Lower lobe of right lung (tissue), 2 donors: Measurements from ENCODE around the gene GSN. TPM values are rescaled to one million over a fixed set of nuclear protein-coding genes. Genes with fewer than 3 reads are reported as not detected.
"Not testable (repeated sequence)": the region's sequence is repeated elsewhere in the genome, so short reads cannot be mapped to it uniquely, and the experiment has no call there.

Experiments
- ATAC-seq, 2 donors: fragments of 200-7000 bp; cut with Tn5 transposase; one replicate each; pipeline ENCODE4 v1.9.1; 2020 to 2022; ENCODE audit warnings: mild to moderate bottlenecking in 2 of 2, moderate library complexity in 2 of 2
- DNase-seq: peaks from one replicate; pipeline ENCODE4 v3.0.0-alpha.2; 2020
- H3K27ac ChIP-seq: fragments of 200-600 bp; one replicate; pipeline ENCODE4 v1.8.0; 2022
- H3K27me3 ChIP-seq: fragments of 200-600 bp; one replicate; pipeline ENCODE4 v1.8.0; 2022; ENCODE audit warnings: low read depth
- H3K36me3 ChIP-seq: fragments of 200-600 bp; one replicate; pipeline ENCODE4 v1.8.0; 2022; ENCODE audit warnings: mild to moderate bottlenecking
- H3K4me1 ChIP-seq: fragments of 200-600 bp; one replicate; pipeline ENCODE4 v1.8.0; 2022
- H3K4me3 ChIP-seq: fragments of 200-600 bp; one replicate; pipeline ENCODE4 v1.8.0; 2022; ENCODE audit warnings: mild to moderate bottlenecking
- H3K9me3 ChIP-seq: fragments of 200-600 bp; one replicate; pipeline ENCODE4 v1.8.0; 2022
- intact Hi-C: fragments of 100-400 bp; cut with DNase I; formaldehyde crosslinking; loops from one replicate; pipeline ENCODE4 v1.11.0; 2022
- total RNA-seq: library from RNA; stranded (reverse); fragmentation: NEBNext Ultra II Directional; extraction: Animal tissue kit (Norgen Biotek cat#: 25700); gene quantifications from one replicate; pipeline ENCODE4 v1.2.1, GENCODE V29; 2021
- TF ChIP-seq, protein P1 (sequence below): fragments of 200-600 bp; IDR thresholded peaks from one replicate; pipeline ENCODE4 v1.8.0; 2022; ENCODE audit warnings: antibody characterized with exemption, mild to moderate bottlenecking
- donor health status: DM: no; HTN: yes; CAD: no; lungs with severe emphysema.

GSN gene
- total RNA-seq, 1 donor from 2014 or later: 388 TPM

DNA sequence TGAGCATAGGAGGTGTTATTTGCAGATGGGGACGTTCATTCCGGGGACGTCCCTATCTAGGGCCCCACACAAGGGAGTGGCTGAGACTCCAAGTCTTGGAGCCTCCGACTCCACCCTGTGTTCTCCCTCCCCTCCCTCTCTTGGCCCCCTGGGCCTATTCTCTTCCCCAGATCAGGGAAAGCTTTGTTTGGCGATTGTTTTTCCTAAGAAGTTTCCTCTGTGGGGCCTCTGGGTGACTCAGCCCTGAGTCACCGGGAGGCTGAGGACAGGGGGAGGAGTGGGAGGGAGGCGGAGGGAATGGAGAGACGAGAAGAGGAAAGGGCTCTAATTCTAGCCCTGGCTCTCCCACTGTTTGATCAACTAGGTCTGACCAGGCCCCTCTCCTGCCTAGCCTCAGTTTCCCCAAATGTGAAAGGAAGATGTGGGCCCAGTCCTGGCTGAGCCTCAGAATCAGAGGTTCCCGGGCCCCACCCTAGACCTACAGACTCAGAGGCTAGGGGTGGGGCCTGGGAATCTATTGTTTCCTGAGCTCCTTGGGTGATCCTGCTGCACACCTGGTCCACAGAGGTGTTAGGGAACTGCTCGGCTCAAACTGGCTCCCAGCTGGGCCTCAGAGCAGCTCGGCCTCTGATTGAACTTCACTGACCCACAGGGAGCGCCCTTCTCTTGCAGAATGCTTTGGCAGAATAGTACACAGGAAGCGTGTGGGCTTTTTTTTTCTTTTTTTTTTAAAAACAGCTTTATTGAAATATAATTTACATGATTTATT lies 19.2 kb downstream of the GSN start:
- peak; percentile 78 for DNase-seq
- intact Hi-C loops: no loop called here
- ATAC-seq: peak; percentile 80 to 83
- peaks cover 80% of the 10 kb centered on the region for H3K4me1 ChIP-seq
- peak overlapping the region; percentile 30 for H3K4me3 ChIP-seq
- TF ChIP-seq, protein P1, sequence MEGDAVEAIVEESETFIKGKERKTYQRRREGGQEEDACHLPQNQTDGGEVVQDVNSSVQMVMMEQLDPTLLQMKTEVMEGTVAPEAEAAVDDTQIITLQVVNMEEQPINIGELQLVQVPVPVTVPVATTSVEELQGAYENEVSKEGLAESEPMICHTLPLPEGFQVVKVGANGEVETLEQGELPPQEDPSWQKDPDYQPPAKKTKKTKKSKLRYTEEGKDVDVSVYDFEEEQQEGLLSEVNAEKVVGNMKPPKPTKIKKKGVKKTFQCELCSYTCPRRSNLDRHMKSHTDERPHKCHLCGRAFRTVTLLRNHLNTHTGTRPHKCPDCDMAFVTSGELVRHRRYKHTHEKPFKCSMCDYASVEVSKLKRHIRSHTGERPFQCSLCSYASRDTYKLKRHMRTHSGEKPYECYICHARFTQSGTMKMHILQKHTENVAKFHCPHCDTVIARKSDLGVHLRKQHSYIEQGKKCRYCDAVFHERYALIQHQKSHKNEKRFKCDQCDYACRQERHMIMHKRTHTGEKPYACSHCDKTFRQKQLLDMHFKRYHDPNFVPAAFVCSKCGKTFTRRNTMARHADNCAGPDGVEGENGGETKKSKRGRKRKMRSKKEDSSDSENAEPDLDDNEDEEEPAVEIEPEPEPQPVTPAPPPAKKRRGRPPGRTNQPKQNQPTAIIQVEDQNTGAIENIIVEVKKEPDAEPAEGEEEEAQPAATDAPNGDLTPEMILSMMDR: peak; percentile 34
- H3K27me3 ChIP-seq: no peaks in the 10 kb centered on the region
- peak overlapping the region; percentile 93 for H3K27ac ChIP-seq
- H3K9me3 ChIP-seq: no peaks in the 10 kb centered on the region
- H3K36me3 ChIP-seq: peaks cover 5% of the 10 kb centered on the region

DNA sequence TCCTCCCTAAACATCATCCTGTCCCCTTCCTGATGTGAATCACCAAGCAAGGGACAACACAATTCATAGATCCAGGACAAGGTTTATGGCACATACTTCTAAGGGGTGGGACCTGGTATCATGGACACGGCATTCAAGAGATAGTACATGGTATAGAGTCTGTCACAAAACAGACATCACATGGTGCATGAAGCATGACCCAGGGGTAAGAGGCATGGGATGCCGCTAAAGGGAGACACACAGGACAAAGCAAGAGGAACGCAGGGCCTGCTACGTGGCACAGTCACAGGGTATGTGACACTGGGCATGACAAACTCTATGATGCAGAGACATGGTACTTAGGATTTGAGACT lies 20.7 kb downstream of the GSN start:
- H3K4me3 ChIP-seq: no peak overlapping the region
- peak overlapping the region; percentile 93 for H3K27ac ChIP-seq
- no peaks in the 10 kb centered on the region for H3K27me3 ChIP-seq
- intact Hi-C loops: no loop called here
- no peak for ATAC-seq
- H3K9me3 ChIP-seq: no peaks in the 10 kb centered on the region
- no peak for DNase-seq
- TF ChIP-seq, protein P1: no peak
- peaks cover 5% of the 10 kb centered on the region for H3K36me3 ChIP-seq
- H3K4me1 ChIP-seq: peaks cover 66% of the 10 kb centered on the region

DNA sequence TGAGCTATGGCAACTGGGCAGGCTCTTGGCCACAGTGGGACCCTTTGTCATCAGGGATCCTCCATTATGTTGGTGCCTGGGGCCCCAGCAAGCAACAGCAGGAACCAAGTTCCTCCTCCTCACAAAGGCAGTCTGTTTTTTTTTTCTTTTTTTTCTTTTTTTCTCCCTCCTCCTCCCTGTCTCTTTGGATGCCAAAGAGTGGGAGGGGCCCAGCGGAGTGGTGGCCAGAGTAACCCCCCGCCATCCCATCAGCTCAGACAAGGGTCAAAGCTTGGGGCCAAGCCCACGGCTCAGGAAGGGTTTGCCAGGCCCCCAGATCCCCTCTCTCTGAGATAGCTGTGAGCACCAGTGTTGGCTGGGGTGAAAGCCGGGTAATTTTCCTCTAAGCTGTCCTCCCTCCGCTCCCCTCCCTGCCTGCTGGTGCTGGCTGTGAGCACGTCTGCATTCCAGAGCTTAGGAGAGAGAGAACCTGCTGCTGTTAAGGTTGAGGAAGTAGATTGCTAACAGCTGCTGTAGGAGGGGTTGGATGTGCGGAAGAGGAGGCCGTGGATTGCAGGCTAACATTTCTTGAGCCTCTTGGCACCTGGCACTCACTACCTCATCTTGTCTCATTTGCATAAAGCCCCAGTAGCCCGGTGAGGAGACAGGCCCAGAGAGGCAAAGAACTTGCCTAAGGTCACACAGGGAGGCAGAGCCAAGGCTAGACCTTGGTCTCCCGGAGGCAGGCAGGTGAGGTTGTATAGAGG lies 21.2 kb downstream of the GSN start:
- TF ChIP-seq, protein P1: no peak
- ATAC-seq (peak; percentile 71 to 80), DNase-seq (peak; percentile 70)
- Histone ChIP-seq H3K9me3 (no peaks in the 10 kb centered on the region), H3K27me3 (no peaks in the 10 kb centered on the region), H3K4me3 (no peak overlapping the region), H3K36me3 (peaks cover 5% of the 10 kb centered on the region), H3K4me1 (peaks cover 66% of the 10 kb centered on the region), H3K27ac (peak overlapping the region; percentile 93)
- intact Hi-C loops: no loop called here

DNA sequence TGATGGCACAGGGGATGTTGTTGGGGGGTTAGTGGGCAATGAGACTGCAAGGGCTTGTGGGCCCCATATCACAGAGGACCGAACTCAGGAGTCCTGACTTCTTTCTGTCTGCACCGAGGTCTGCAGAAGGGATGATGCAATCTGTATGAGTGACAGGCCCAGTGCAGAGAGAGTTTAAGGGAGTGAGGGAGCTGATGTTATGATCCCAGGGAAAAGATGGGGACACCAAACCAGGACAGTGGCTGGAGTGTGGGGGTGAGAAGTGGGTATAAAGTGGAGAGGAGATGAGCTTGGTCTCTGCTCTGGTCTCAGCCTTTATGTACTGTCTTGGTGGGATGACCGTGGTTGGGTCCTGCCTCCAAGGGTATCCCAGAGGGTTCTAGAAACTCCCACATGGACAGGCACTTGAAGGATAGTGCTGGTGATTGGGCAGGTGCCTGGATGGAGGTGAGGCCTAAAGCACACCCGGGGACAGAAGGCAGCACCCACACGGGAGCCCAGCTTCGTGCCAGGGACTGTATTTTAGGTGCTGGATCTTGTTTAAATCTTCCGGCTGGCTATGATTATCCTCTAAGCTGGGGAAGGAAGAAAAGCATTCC lies 21.9 kb downstream of the GSN start:
- peak overlapping the region; percentile 93 for H3K27ac ChIP-seq
- intact Hi-C loops: no loop called here
- ATAC-seq (no peak), DNase-seq (no peak)
- peaks cover 1% of the 10 kb centered on the region for H3K36me3 ChIP-seq
- H3K4me1 ChIP-seq: peaks cover 66% of the 10 kb centered on the region
- no peak overlapping the region for H3K4me3 ChIP-seq
- no peaks in the 10 kb centered on the region for H3K9me3 ChIP-seq
- no peaks in the 10 kb centered on the region for H3K27me3 ChIP-seq
- TF ChIP-seq, protein P1: no peak

DNA sequence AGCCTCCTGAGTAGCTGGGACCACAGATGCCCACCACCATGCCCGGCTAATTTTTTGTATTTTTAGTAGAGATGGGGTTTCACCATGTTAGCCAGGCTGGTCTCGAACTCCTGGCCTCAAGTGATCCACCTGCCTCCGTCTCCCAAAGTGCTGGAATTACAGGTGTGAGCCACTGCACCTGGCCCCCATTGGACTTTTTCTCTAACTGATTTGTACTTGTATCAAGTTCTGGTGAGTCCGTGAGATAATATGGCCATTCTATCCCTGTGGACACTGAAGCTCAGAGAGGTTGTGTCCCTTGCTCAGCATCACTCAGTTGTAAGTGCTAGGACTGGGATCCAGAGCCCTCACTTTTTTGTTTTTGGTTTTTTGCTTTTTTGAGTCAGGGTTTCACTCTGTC lies 23.6 kb downstream of the GSN start:
- H3K9me3 ChIP-seq, DNase-seq, H3K36me3 ChIP-seq, ATAC-seq, H3K4me3 ChIP-seq, H3K27ac ChIP-seq, H3K27me3 ChIP-seq, intact Hi-C loops: not testable (repeated sequence)
- peaks cover 66% of the 10 kb centered on the region for H3K4me1 ChIP-seq

DNA sequence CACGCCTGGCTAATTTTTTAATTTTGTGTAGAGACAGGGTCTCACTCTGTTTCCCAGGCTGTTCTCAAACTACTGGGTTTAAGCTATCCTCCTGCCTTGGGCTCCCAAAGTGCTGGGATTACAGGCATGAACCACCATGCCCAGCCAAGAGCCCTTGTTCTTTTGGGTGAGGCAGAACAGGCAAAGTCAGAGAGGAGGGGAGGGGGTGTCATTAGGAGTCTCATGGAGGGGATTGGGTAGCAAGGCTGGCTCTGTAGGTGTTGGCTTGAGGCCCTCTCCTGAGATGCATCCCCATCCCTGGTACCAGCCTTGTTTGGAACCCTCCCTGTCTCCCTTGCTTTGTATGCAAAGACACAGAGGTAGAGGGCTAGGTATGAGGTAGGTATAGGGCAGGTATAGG lies 24.1 kb downstream of the GSN start:
- ATAC-seq: no peak
- Histone ChIP-seq H3K4me3 (no peak overlapping the region), H3K36me3 (no peaks in the 10 kb centered on the region), H3K27me3 (no peaks in the 10 kb centered on the region), H3K4me1 (peaks cover 66% of the 10 kb centered on the region), H3K9me3 (no peaks in the 10 kb centered on the region), H3K27ac (no peak overlapping the region)
- TF ChIP-seq, protein P1: no peak
- intact Hi-C loops: no loop called here
- no peak for DNase-seq
